MM.1S (cell line): ENCODE results near the gene MOB1A.

Experiments
- DNase-seq: peaks from one replicate; pipeline ENCODE4 v3.0.0-alpha.2; 2015
- H2AFZ ChIP-seq: fragments of 300-600 bp; sonication (generic); 2 replicates; pipeline ENCODE4 v1.6.0; 2016; ENCODE audit warnings: antibody characterized with exemption, low read length
- H3F3A ChIP-seq: fragments of 300-600 bp; sonication (generic); 2 replicates; pipeline ENCODE4 v1.6.1; 2016; ENCODE audit warnings: mild to moderate bottlenecking, antibody characterized with exemption, low read length, moderate library complexity, mixed read lengths; ENCODE audit not compliant: insufficient read depth
- H3K27ac ChIP-seq: fragments of 300-600 bp; sonication (generic); 2 replicates; pipeline ENCODE4 v1.5.1; 2016; ENCODE audit warnings: mild to moderate bottlenecking, low read length
- H3K27me3 ChIP-seq: fragments of 300-600 bp; sonication (generic); replicated peaks from 2 replicates; pipeline ENCODE4 v1.6.0; 2016; ENCODE audit warnings: low read length; ENCODE audit not compliant: insufficient read depth
- H3K36me3 ChIP-seq: fragments of 300-600 bp; sonication (generic); replicated peaks from 2 replicates; pipeline ENCODE4 v1.6.1; 2016; ENCODE audit warnings: mild to moderate bottlenecking, low read length, mixed read lengths; ENCODE audit not compliant: insufficient read depth
- H3K4me1 ChIP-seq: fragments of 300-600 bp; sonication (generic); 2 replicates; pipeline ENCODE4 v1.6.1; 2016; ENCODE audit warnings: low read length, mixed read lengths
- H3K4me2 ChIP-seq: fragments of 300-600 bp; sonication (generic); 2 replicates; pipeline ENCODE4 v1.6.0; 2016; ENCODE audit warnings: low read depth, low read length
- H3K4me3 ChIP-seq: fragments of 300-600 bp; sonication (generic); 2 replicates; pipeline ENCODE4 v1.5.1; 2016; ENCODE audit warnings: low read length, mixed read lengths
- H3K79me2 ChIP-seq: fragments of 300-600 bp; sonication (generic); 2 replicates; pipeline ENCODE4 v1.6.1; 2016; ENCODE audit warnings: mixed run types, low read length, mixed read lengths
- H3K9ac ChIP-seq: fragments of 300-600 bp; sonication (generic); 2 replicates; pipeline ENCODE4 v1.6.1; 2016; ENCODE audit warnings: low read length, mixed read lengths
- H3K9me2 ChIP-seq: fragments of 300-600 bp; sonication (generic); replicated peaks from 2 replicates; pipeline ENCODE4 v1.6.1; 2016; ENCODE audit warnings: mild to moderate bottlenecking, low read length, mixed read lengths; ENCODE audit not compliant: insufficient read depth
- H3K9me3 ChIP-seq: fragments of 300-600 bp; sonication (generic); replicated peaks from 2 replicates; pipeline ENCODE4 v1.6.1; 2016; ENCODE audit warnings: mild to moderate bottlenecking, low read length, mixed read lengths; ENCODE audit not compliant: insufficient read depth
- H4K20me1 ChIP-seq: fragments of 300-600 bp; sonication (generic); 2 replicates; pipeline ENCODE4 v1.6.1; 2016; ENCODE audit warnings: mild to moderate bottlenecking, low read length, moderate library complexity, mixed read lengths; ENCODE audit not compliant: insufficient read depth
- EZH2 ChIP-seq: fragments of 300-600 bp; sonication (generic); optimal IDR thresholded peaks from 2 replicates; pipeline ENCODE3; 2017; ENCODE audit warnings: low read depth, mild to moderate bottlenecking, antibody characterized with exemption, low read length, mixed read lengths
- EZH2phosphoT487 ChIP-seq: fragments of 300-600 bp; sonication (generic); IDR thresholded peaks from 2 replicates; pipeline ENCODE4 v1.6.1; 2018; ENCODE audit warnings: antibody characterized with exemption, low read length
- TF ChIP-seq, protein P1 (sequence below): fragments of 300-600 bp; sonication (generic); IDR thresholded peaks from 2 replicates; pipeline ENCODE4 v1.5.1; 2016; ENCODE audit warnings: antibody characterized with exemption, low read length, mixed read lengths

MOB1A gene

DNA sequence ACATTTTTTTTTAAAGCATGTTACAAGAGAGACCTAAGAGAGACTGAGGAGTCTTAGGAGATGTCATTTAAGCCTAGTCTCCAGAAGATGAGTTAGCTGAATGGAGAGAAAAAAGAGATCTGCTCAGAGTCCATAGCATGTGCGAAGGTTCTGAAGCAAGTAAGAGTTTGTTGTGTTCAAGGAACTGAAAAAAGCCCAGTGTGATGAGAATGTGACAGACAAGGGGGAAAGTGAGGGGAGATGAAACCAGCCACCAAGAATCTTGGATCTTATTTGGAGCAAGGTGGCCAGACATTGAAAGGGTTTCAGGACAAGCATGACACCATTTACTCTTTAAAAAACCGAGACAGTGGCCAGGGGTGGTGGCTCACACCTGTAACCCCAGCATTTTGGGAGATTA lies 5.2 kb upstream of the MOB1A start:
- no peaks in the 10 kb centered on the region for H3K9me2 ChIP-seq
- no peak overlapping the region for H3K9ac ChIP-seq
- no peaks in the 10 kb centered on the region for H3K27me3 ChIP-seq
- no peaks in the 10 kb centered on the region for H4K20me1 ChIP-seq
- H3K79me2 ChIP-seq = no peaks in the 10 kb centered on the region
- peaks cover 28% of the 10 kb centered on the region for H3F3A ChIP-seq
- H2AFZ ChIP-seq = no peak overlapping the region
- H3K27ac ChIP-seq = no peak overlapping the region
- H3K9me3 ChIP-seq = no peaks in the 10 kb centered on the region
- no peak for DNase-seq
- no peaks in the 10 kb centered on the region for H3K36me3 ChIP-seq
- H3K4me3 ChIP-seq = no peak overlapping the region
- peaks cover 10% of the 10 kb centered on the region for H3K4me1 ChIP-seq
- H3K4me2 ChIP-seq = no peak overlapping the region
- no peak for TF ChIP-seq EZH2phosphoT487
- TF ChIP-seq EZH2 = no peak
- TF ChIP-seq, protein P1, sequence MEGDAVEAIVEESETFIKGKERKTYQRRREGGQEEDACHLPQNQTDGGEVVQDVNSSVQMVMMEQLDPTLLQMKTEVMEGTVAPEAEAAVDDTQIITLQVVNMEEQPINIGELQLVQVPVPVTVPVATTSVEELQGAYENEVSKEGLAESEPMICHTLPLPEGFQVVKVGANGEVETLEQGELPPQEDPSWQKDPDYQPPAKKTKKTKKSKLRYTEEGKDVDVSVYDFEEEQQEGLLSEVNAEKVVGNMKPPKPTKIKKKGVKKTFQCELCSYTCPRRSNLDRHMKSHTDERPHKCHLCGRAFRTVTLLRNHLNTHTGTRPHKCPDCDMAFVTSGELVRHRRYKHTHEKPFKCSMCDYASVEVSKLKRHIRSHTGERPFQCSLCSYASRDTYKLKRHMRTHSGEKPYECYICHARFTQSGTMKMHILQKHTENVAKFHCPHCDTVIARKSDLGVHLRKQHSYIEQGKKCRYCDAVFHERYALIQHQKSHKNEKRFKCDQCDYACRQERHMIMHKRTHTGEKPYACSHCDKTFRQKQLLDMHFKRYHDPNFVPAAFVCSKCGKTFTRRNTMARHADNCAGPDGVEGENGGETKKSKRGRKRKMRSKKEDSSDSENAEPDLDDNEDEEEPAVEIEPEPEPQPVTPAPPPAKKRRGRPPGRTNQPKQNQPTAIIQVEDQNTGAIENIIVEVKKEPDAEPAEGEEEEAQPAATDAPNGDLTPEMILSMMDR = no peak

DNA sequence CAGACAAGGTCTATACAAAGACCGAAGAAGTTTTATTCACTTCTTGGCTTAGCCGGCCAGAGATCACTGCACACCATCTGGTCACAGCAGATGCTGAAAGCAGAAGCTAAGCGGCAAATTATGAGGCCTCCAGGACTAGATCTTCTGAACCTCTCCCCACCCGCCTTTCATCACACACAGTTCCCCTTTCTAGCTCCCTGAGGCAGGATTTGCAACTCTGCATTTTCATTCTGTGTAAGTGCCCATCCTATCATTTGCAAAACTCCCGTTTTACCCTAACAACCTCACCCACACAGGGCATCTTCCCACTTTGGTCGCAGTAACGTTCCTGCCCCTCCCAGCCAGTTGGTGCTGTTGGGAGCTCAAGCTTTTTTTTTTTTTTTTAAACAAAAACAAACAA lies 3.1 kb upstream of the MOB1A start:
- peak; percentile 79 for DNase-seq
- H3K27me3 ChIP-seq = no peaks in the 10 kb centered on the region
- H3K79me2 ChIP-seq = peaks cover 17% of the 10 kb centered on the region
- peaks cover 45% of the 10 kb centered on the region for H3F3A ChIP-seq
- TF ChIP-seq, protein P1 = no peak
- TF ChIP-seq EZH2phosphoT487 (no peak), EZH2 (no peak)
- H3K9me2 ChIP-seq = no peaks in the 10 kb centered on the region
- H3K9ac ChIP-seq = peak overlapping the region; percentile 28; the same call in 1 of the 2 replicates
- H2AFZ ChIP-seq = peak overlapping the region; percentile 49; the same call in 1 of the 2 replicates
- H3K9me3 ChIP-seq = no peaks in the 10 kb centered on the region
- H3K4me2 ChIP-seq = peak overlapping the region; percentile 58
- H3K27ac ChIP-seq = peak overlapping the region; percentile 50; the same call in 1 of the 2 replicates
- H3K4me3 ChIP-seq = peak overlapping the region; percentile 18; the same call in 1 of the 2 replicates
- H4K20me1 ChIP-seq = peaks cover 13% of the 10 kb centered on the region
- H3K36me3 ChIP-seq = no peaks in the 10 kb centered on the region
- H3K4me1 ChIP-seq = peaks cover 12% of the 10 kb centered on the region

DNA sequence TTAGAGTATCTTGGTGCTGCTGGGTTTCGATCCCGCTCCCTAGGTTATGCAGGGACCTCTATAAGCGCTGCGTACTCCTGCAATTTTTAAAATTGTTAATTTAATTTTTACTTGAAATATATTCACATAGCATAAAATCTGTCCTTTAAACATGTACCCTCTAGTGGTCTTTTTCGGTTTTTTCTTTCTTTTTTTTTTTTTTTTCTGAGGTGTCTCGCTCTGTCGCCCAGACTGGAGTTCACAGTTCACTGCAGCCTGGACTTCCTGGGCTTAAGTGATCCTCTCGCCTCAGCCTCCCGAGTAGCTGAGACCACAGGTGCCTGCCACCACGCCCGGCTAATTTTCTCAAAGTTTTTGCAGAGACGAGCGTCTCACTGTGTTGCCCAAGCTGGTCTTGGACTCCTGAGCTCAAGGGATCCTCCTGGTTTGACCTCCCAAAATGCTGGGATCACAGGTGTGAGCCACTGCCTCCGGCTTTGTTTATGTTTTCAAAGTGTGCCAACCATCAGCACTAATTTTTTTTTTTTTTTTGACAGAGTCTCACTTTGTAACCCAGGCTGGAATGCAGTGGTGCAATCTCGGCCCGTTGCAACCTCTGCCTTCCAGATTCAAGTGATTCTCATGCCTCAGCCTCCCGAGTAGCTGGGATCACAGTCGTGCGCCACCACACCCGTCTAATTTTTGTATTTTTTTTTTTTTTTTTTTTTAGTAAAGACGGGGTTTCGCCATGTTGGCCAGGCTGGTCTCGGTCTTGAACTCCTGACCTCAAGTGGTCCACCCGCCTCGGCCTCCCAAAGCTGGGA lies 585 bp upstream of the MOB1A start:
- peak overlapping the region; percentile 64 for H2AFZ ChIP-seq
- peaks cover 45% of the 10 kb centered on the region for H3F3A ChIP-seq
- H3K79me2 ChIP-seq = peaks cover 42% of the 10 kb centered on the region
- H3K27me3 ChIP-seq = no peaks in the 10 kb centered on the region
- H4K20me1 ChIP-seq = peaks cover 28% of the 10 kb centered on the region
- H3K9ac ChIP-seq = peak overlapping the region; percentile 92; the same call in 1 of the 2 replicates
- H3K4me3 ChIP-seq = peak overlapping the region; percentile 85
- no peaks in the 10 kb centered on the region; the same call in 1 of the 2 replicates for H3K36me3 ChIP-seq
- H3K27ac ChIP-seq = peak overlapping the region; percentile 91; the same call in 1 of the 2 replicates
- no peak for DNase-seq
- peaks cover 13% of the 10 kb centered on the region for H3K4me1 ChIP-seq
- peak overlapping the region; percentile 73; the same call in 1 of the 2 replicates for H3K4me2 ChIP-seq
- H3K9me2 ChIP-seq = no peaks in the 10 kb centered on the region
- H3K9me3 ChIP-seq = no peaks in the 10 kb centered on the region
- TF ChIP-seq, protein P1 = peak; percentile 31; the same call in 1 of the 2 replicates
- TF ChIP-seq EZH2phosphoT487 = no peak
